ENCODE data around the gene MAST2. TPM values are rescaled to one million over a fixed set of nuclear protein-coding genes. Genes with fewer than 3 reads are reported as not detected.

The MAST2 gene
- total and polyA plus RNA-seq, 2 of the 4 experiments (the other 2 are of a cell fraction): 14.2 to 41.0 TPM

GRCh38 chr1:46001081-46001785 is 197.8 kb downstream of the MAST2 start:
- Histone ChIP-seq H2BK15ac (ENCODE audit: low read depth, low read length) (no peak overlapping the region), H2BK5ac (ENCODE audit: low read depth, low read length, poor library complexity, severe bottlenecking) (no peak overlapping the region), H3K4ac (ENCODE audit: low read depth, low read length) (no peak overlapping the region), H3K9me1 (ENCODE audit: insufficient read depth, low read length) (peaks cover 20% of the 10 kb centered on the region; the same call in 1 of the 2 replicates), H2AK5ac (ENCODE audit: low read depth, low read length) (no peak overlapping the region), H3K4me1 (ENCODE audit: control insufficient read depth, insufficient read depth, low read length) (peaks cover 2% of the 10 kb centered on the region; the same call in 1 of the 2 replicates), H2BK120ac (ENCODE audit: low read depth, low read length) (no peak overlapping the region), H3K27me3 (ENCODE audit: control insufficient read depth, insufficient read depth, low read length) (no peaks in the 10 kb centered on the region), H3K79me1 (ENCODE audit: low read depth in 1 of 2, low read length in 2 of 2) (peaks cover 6 to 11% of the 10 kb centered on the region in 2 experiments), H3K4me2 (ENCODE audit: low read depth, low read length) (no peak overlapping the region), H4K20me1 (ENCODE audit: insufficient read depth, low read length) (no peaks in the 10 kb centered on the region), H4K5ac (ENCODE audit: low read depth, low read length) (no peak overlapping the region), H3K36me3 (ENCODE audit: control insufficient read depth, insufficient read depth, low read length) (peaks cover 1% of the 10 kb centered on the region), H3K56ac (ENCODE audit: extremely low read depth, insufficient read depth, low read length) (no peak overlapping the region), H3K9ac (ENCODE audit: low read depth, low read length) (no peak overlapping the region), H3K18ac (ENCODE audit: low read depth, low read length) (no peak overlapping the region), H2AFZ (replicated peaks; ENCODE audit: low read length, poor library complexity) (no peak overlapping the region), H3K27ac (ENCODE audit: insufficient read depth, low read length) (no peak overlapping the region), H3K14ac (replicated peaks; ENCODE audit: low read depth, low read length) (no peak overlapping the region), H3K4me3 (ENCODE audit: insufficient read depth, low read depth, low read length) (no peak overlapping the region), H2BK20ac (ENCODE audit: low read depth, low read length) (no peak overlapping the region), H3K9me3 (ENCODE audit: control insufficient read depth, insufficient read depth, low read length) (no peaks in the 10 kb centered on the region), H4K91ac (ENCODE audit: insufficient read depth, low read depth, low read length) (no peak overlapping the region), H2AK9ac (replicated peaks; ENCODE audit: low read depth, low read length, poor library complexity) (no peak overlapping the region), H4K8ac (ENCODE audit: low read depth in 2 of 2, low read length in 2 of 2) (no peak overlapping the region), H3K23ac (ENCODE audit: low read depth, low read length) (no peak overlapping the region)
- BruUV-seq (replicated peaks): no TSS peak
- dilution Hi-C loops (cut with HindIII; ENCODE audit: low sequenced_read_pairs, unreplicated experiment) (no loop called here), in situ Hi-C loops (cut with MboI; ENCODE audit: low sequenced_read_pairs) (no loop called here), intact Hi-C loops (cut with micrococcal nuclease) (no loop called here)
- CTCF ChIA-PET: no interaction called here
- TF ChIP-seq RCOR1 (IDR thresholded peaks at IDR 0.05; ENCODE audit: insufficient replicate concordance, low read length): no peak
- DNase-seq (no peak), ATAC-seq (ENCODE audit: low read depth) (no peak)
- WGBS, 2 experiments (ENCODE audit: extremely low coverage in 2 of 2, insufficient read length in 1 of 2): 86% methylated on average over 1 of the region's 3 CpGs; no CpG with 5 or more reads in 1 of the 2 experiments
- POLR2A ChIA-PET (ENCODE audit: unreplicated experiment): no interaction called here

Measured in IMR-90 (cell line).